Activated CD4-positive, CD25-positive, alpha-beta regulatory T cell (primary cell): ENCODE results near the gene GMNN.

Experiments
- DNase-seq, 4 experiments: peaks; one replicate each; lab custom pipeline; 2025; lab: John Stamatoyannopoulos, UW

GMNN gene

GRCh38 chr6:24807584-24807983, 32.8 kb downstream of the GMNN start:
- no peak for DNase-seq

DNA sequence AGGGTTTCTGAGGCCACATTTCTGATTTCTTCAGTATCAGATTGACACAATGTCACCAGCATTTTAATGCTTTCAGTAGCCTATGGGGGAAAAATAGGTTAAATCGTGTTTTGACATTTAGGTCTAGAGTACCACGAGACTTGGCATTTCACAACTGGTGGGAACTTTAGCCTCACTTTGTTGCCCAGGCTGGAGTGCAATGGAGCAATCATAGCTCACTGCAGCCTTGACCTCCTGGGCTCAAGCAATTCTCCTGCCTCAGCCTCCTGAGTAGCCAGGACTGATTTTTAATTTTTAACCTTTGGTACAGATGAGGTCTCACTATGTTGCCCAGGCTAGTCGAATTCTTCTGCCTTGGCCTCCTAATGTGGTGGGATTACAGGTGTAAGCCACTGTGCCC, 35.0 kb downstream of the GMNN start:
- DNase-seq: no peak

DNA sequence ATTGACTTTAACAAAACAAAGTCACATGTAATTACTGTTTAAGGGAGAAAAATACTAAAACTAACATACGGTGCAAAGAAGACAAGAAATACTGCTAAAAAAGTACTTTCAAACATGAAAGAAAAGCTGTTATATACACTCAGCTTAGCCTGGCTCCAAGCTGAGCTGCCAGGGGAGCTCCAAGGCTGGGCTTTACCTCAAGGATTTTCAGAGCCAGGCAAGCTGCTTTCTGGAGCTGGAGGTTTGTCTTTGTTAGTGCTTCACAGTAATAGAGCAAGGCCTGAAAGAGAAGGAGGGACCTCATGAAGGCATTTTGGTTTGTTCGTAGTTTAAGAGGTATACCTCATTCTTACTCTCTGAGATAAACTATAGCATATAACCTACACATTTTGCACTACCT, 43.6 kb downstream of the GMNN start:
- no peak for DNase-seq

GRCh38 chr6:24821860-24822444, 47.2 kb downstream of the GMNN start:
- no peak for DNase-seq

DNA sequence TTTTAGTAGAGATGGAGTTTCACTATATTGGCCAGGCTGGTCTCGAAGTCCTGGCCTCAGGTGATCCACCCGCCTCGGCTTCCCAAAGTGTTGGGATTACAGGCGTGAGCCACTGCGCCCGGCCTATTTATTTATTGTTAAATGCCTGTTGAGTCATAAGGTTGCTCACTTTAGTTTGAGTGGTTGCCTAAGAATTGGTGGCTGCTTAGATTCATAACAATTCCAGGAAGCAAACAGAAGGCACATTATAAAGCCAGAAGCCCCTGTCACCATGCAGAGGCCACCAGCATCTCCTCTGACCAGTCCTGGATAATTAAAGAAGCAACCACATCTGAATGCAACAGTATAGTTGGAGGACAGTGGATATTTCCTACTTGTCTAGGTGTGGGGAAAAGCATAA, 48.0 kb downstream of the GMNN start:
- no peak for DNase-seq

DNA sequence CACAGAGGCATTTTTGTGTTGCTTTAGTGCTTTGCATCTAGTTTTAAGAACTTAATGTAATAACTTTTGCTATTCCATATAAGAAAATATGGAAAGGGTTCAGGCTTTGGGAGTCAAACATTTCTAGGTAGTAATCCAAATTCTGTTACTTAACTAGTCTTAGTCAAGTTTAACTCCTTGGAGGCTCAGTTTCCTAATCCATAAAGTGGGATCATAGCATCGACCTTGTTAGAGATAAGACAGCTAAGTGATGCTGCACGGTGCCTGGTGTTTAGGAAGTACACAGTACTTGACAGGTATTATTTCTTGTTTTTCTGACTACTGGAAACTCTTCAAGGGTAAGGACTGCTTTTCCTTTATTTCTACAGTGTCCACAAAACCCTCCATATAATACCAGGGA, 48.4 kb downstream of the GMNN start:
- no peak for DNase-seq

DNA sequence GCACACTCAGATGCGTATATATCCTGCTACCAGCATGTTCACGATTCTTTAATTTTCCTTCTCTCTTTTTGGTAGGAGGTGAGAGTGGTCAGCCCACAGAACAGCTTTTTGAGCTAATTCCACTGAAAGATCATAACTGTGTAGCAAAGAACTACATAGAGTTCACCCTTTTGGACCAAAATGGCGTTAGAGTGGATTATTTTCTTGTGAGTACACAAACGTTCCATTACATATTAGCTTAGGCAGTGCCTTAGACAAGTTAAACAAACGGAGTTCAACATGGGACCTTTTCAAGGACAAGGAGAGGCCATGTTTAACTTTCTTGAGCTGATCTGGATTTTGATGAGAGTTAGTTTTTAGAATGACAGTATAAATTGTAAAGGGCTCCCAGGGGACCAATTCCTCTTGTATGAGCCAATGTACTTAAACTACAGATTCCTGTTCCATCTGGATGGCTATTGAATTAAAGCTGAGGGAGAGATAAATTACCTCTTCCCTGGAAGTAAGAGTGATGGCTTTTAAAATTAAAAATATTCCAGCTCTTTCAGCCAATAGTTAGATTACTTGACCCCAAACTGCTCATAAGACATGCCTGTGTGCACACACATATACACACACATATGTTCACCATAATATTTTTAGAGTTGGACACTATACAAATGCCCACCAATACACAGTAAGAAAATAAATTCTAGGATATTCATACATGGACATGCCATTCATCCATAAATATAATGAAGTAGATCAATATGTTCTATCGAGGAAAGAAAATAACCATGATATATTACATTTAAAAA, 49.6 kb downstream of the GMNN start:
- no peak for DNase-seq

GRCh38 chr6:24825130-24825630, 50.4 kb downstream of the GMNN start:
- DNase-seq: no peak

- no peak for DNase-seq
Observed at GRCh38 chr6:24827162-24827561, 52.4 kb downstream of the GMNN start.

GRCh38 chr6:24827970-24828369, 53.2 kb downstream of the GMNN start:
- DNase-seq: no peak

DNA sequence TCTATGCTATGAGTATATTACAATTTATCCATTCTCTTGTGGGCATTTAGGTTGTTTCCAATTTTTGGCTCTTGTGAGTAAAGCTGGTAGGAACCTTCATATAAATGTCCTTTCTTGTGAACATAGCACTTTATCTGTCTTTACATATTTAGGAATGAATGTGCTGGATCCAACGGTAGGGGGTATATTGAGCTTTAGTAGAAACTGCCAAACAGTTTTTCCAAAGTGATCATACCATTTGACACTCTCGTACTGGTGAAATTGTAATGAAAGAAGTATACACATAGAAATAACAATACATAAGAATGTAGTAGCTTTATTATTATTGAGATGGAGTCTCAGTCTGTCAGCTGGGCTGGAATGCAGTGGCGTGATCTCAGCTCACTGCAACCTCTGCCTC, 54.9 kb downstream of the GMNN start:
- no peak for DNase-seq

- DNase-seq: no peak
Observed at GRCh38 chr6:24831771-24832716, 57.3 kb downstream of the GMNN start.

DNA sequence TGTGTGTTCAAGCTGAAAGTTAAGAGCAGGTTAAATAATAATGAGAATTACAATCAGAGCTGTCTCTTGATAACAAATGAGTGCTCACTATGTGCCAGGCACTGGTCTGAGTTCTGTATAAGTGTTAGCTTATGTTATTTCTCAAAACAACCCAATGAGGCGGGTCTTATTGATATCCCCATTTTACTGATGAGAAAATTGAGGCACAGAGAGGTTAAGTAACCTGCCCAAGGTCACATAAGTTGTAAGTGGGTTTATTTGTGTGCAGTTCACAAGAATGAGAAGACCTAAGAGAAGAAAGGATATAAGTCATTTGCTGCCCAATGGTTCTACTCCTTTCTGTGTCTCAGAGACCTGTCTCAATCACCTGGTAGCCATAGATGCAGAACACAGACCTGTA, 58.1 kb downstream of the GMNN start:
- DNase-seq: no peak

- DNase-seq: no peak
Observed at GRCh38 chr6:24833711-24834386, 59.1 kb downstream of the GMNN start.
